NT2/D1 (cell line): Measurements from ENCODE around the gene ME1.
"Not testable (repeated sequence)": the region's sequence is repeated elsewhere in the genome, so short reads cannot be mapped to it uniquely, and the experiment has no call there.

Experiments
- SUZ12 ChIP-seq: IDR thresholded peaks from 2 replicates; pipeline ENCODE4 v1.6.1; 2011; ENCODE audit not compliant: insufficient read length, insufficient read depth; ENCODE audit errors: extremely low read depth
- YY1 ChIP-seq: IDR thresholded peaks from 2 replicates; pipeline ENCODE4 v1.6.1; 2011; ENCODE audit not compliant: insufficient read length, insufficient read depth
- ZNF274 ChIP-seq: IDR thresholded peaks from 2 replicates; pipeline ENCODE4 v1.6.1; 2011; ENCODE audit warnings: mild to moderate bottlenecking, low read depth, low read length

GRCh38 chr6:83362349-83362748 is 68.5 kb downstream of the ME1 start:
- TF ChIP-seq YY1, ZNF274, SUZ12: not testable (repeated sequence)
